Measurements from ENCODE around the gene ARID1B.

- TF ChIP-seq, protein P1, sequence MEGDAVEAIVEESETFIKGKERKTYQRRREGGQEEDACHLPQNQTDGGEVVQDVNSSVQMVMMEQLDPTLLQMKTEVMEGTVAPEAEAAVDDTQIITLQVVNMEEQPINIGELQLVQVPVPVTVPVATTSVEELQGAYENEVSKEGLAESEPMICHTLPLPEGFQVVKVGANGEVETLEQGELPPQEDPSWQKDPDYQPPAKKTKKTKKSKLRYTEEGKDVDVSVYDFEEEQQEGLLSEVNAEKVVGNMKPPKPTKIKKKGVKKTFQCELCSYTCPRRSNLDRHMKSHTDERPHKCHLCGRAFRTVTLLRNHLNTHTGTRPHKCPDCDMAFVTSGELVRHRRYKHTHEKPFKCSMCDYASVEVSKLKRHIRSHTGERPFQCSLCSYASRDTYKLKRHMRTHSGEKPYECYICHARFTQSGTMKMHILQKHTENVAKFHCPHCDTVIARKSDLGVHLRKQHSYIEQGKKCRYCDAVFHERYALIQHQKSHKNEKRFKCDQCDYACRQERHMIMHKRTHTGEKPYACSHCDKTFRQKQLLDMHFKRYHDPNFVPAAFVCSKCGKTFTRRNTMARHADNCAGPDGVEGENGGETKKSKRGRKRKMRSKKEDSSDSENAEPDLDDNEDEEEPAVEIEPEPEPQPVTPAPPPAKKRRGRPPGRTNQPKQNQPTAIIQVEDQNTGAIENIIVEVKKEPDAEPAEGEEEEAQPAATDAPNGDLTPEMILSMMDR (conservative IDR thresholded peaks at IDR 0.05): no peak
- no peak for TF ChIP-seq ZFX (IDR thresholded peaks at IDR 0.05)
Measured at GRCh38 chr6:156975414-156975813, 198.2 kb downstream of the ARID1B start.
